GM23248 (cell line): ENCODE results near the gene PPP1R15B.

Experiments used
- EZH2 ChIP-seq: fragments of 200-600 bp; sonication (generic); IDR thresholded peaks from 2 replicates; pipeline ENCODE4 v1.6.1; 2018; ENCODE audit warnings: antibody characterized with exemption, mild to moderate bottlenecking; ENCODE audit not compliant: insufficient read depth, poor library complexity, severe bottlenecking
- EZH2phosphoT487 ChIP-seq: fragments of 200-600 bp; sonication (generic); IDR thresholded peaks from 2 replicates; pipeline ENCODE4 v1.6.1; 2018; ENCODE audit warnings: antibody characterized with exemption, moderate library complexity, mild to moderate bottlenecking, low read depth; ENCODE audit not compliant: insufficient read depth

GRCh38 chr1:204448344-204448964 is 36.8 kb upstream of the PPP1R15B start:
- no peak for TF ChIP-seq EZH2
- TF ChIP-seq EZH2phosphoT487, result no peak
